Activated B cell treated with CpG ODN at 0.5 μM for 24 hours (primary cell): ENCODE data around the gene PPM1J. TPM values are rescaled to one million over a fixed set of nuclear protein-coding genes. Genes with fewer than 3 reads are reported as not detected.

Experiments used
- ATAC-seq: fragments of 200-7000 bp; cut with Tn5 transposase; one replicate; pipeline ENCODE4 v1.10.0; 2021; ENCODE audit warnings: low read depth, mild to moderate bottlenecking, moderate library complexity
- CTCF ChIA-PET: fragments of 350-600 bp; sonication (Branson Sonifier 250); formaldehyde crosslinking; loops from one replicate; lab custom pipeline; 2021; ENCODE audit warnings: antibody characterized with exemption; lab: Charles Lee
- POLR2A ChIA-PET: fragments of 350-600 bp; sonication (Branson Sonifier 250); formaldehyde crosslinking; loops from one replicate; lab custom pipeline; 2021; ENCODE audit warnings: antibody characterized with exemption; lab: Charles Lee
- DNase-seq: peaks from one replicate; pipeline ENCODE4 v3.0.0; 2022
- H3K27ac Mint-ChIP-seq: one replicate; pipeline ENCODE4 v1.8.0; 2020; ENCODE audit warnings: mixed read lengths
- H3K27me3 Mint-ChIP-seq: one replicate; pipeline ENCODE4 v1.8.0; 2021; ENCODE audit warnings: mixed read lengths
- H3K36me3 Mint-ChIP-seq: one replicate; pipeline ENCODE4 v1.8.0; 2021; ENCODE audit warnings: low read depth, mixed read lengths
- H3K4me1 Mint-ChIP-seq: one replicate; pipeline ENCODE4 v1.8.0; 2021; ENCODE audit warnings: mixed read lengths
- H3K4me3 Mint-ChIP-seq: one replicate; pipeline ENCODE4 v1.8.0; 2020; ENCODE audit warnings: mild to moderate bottlenecking, mixed read lengths
- H3K9me3 Mint-ChIP-seq: one replicate; pipeline ENCODE4 v1.8.0; 2020; ENCODE audit warnings: mixed read lengths
- intact Hi-C: fragments of 100-400 bp; cut with micrococcal nuclease; formaldehyde crosslinking; loops from one replicate; pipeline ENCODE4 v1.15.1; 2024
- total RNA-seq: library from RNA; stranded (reverse); gene quantifications from 2 replicates; pipeline ENCODE4 v1.2.3, GENCODE V29; 2022
- TF ChIP-seq, protein P1 (sequence below): fragments of 200-600 bp; IDR thresholded peaks from one replicate; pipeline ENCODE4 v1.8.0; 2022; ENCODE audit warnings: antibody characterized with exemption, mild to moderate bottlenecking

The PPM1J gene
- total RNA-seq, 1 donor from 2014 or later: 0.75 TPM

DNA sequence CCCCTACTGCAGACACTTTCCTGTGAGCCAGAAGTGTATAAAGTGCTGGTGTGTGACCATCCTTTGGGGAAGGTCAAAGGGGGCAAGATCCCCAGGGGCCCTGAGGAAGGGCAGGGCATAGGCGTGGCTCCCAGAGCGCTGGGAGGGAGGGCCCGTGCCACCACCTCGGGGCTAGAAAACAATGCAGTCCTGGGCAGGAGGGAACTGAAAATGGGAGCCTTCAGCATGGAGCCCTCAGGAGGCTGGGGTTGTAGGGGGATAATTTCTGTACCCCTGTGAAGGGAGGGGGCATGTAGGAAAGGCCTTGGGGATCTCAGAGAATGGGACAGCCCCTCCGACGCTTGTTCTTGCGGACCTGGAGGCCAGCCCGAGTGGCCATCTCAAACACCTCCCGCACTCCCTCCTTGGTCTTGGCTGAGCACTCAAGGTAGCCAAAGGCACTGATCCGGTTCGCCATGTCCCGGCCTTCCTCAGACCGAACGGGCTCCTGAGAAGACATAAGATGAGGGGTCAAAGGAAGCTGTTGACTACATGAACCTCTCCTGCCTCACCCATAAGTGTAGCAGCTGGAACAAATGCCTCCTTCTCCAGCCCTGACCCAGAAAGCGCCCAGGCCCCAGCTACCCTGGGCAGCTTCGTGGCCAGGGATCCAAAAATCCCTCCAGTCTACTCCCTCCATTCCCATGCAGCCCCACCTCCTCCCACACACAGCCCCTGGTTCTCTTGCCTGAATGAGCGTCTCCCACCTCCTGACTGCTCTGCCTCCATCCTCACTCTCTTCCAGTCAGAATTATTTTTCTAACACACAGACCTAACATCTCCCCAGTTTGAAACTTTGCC, 13.7 kb downstream of the PPM1J start:
- TF ChIP-seq, protein P1, sequence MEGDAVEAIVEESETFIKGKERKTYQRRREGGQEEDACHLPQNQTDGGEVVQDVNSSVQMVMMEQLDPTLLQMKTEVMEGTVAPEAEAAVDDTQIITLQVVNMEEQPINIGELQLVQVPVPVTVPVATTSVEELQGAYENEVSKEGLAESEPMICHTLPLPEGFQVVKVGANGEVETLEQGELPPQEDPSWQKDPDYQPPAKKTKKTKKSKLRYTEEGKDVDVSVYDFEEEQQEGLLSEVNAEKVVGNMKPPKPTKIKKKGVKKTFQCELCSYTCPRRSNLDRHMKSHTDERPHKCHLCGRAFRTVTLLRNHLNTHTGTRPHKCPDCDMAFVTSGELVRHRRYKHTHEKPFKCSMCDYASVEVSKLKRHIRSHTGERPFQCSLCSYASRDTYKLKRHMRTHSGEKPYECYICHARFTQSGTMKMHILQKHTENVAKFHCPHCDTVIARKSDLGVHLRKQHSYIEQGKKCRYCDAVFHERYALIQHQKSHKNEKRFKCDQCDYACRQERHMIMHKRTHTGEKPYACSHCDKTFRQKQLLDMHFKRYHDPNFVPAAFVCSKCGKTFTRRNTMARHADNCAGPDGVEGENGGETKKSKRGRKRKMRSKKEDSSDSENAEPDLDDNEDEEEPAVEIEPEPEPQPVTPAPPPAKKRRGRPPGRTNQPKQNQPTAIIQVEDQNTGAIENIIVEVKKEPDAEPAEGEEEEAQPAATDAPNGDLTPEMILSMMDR: no peak
- intact Hi-C loops: loop anchor here (10.0 kb wide), 1 partner anchor 47 kb away; no protein-coding TSS in a partner anchor
- peaks cover 2% of the 10 kb centered on the region for H3K36me3 Mint-ChIP-seq
- H3K4me1 Mint-ChIP-seq: peaks cover 73% of the 10 kb centered on the region
- DNase-seq: no peak
- ChIA-PET POLR2A (interaction anchor here (0.6 to 1.0 kb wide), 2 partner anchors 13 to 238 kb away, joined by 3 to 7 read pairs; partner anchors contain the start of gene PPM1J), CTCF (interaction anchor here (1.9 kb wide), 1 partner anchor 27 kb away, joined by 7 read pairs; the partner anchor contains the start of gene MOV10)
- ATAC-seq: peak; percentile 2
- H3K27me3 Mint-ChIP-seq: no peaks in the 10 kb centered on the region
- H3K27ac Mint-ChIP-seq: peak overlapping the region; percentile 83
- no peaks in the 10 kb centered on the region for H3K9me3 Mint-ChIP-seq
- peak overlapping the region; percentile 32 for H3K4me3 Mint-ChIP-seq

DNA sequence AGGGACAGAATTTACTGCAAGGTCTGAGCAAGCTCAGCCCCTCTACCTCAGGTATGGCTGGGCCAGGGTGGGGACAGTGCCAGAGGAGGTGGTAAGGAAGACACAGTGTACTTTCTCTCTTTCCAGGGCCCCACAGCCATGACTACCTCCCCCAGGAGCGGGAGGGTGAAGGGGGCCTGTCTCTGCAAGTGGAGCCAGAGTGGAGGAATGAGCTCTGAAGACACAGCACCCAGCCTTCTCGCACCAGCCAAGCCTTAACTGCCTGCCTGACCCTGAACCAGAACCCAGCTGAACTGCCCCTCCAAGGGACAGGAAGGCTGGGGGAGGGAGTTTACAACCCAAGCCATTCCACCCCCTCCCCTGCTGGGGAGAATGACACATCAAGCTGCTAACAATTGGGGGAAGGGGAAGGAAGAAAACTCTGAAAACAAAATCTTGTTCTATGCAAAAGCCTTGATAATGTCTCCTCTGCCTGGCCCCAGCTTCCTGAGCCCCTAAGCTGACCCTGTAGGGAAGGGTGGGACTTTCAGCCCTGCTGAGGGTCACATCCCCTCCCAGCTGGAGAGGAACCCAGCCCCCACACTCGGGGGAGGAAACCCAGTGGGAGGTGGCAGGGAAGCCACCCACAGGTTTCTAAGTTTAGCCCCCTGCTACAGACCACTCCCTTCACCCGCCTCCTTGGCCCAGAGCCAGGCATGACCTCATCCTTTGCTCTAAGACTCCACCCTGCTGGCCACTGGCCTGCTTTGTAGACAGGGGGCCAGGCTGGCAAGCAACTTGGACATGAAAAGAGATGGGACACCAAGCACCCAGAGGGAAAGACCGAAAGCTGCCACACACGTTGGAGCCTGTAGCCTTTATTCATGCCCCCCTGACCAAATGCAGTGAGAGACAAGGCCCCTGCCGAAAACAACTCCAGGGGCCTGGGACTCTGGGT, 14.6 kb downstream of the PPM1J start:
- intact Hi-C loops: loop anchor here (1.0 to 10.0 kb wide), 2 partner anchors 26 to 46 kb away; partner anchors contain the start of gene MOV10
- H3K4me3 Mint-ChIP-seq: peak overlapping the region; percentile 32
- ATAC-seq: peak; percentile 75
- H3K27ac Mint-ChIP-seq: peak overlapping the region; percentile 83
- no peaks in the 10 kb centered on the region for H3K9me3 Mint-ChIP-seq
- H3K4me1 Mint-ChIP-seq: peaks cover 64% of the 10 kb centered on the region
- peaks cover 3% of the 10 kb centered on the region for H3K36me3 Mint-ChIP-seq
- TF ChIP-seq, protein P1: no peak
- peak; percentile 71 for DNase-seq
- no peaks in the 10 kb centered on the region for H3K27me3 Mint-ChIP-seq
- POLR2A ChIA-PET: interaction anchor here (0.6 to 2.6 kb wide), 5 partner anchors 14 to 83 kb away, joined by 3 to 12 read pairs (median 7); partner anchors contain the start of genes MOV10, PPM1J and ST7L
- CTCF ChIA-PET: interaction anchor here (1.9 kb wide), 1 partner anchor 26 kb away, joined by 7 read pairs; the partner anchor contains the start of gene MOV10

DNA sequence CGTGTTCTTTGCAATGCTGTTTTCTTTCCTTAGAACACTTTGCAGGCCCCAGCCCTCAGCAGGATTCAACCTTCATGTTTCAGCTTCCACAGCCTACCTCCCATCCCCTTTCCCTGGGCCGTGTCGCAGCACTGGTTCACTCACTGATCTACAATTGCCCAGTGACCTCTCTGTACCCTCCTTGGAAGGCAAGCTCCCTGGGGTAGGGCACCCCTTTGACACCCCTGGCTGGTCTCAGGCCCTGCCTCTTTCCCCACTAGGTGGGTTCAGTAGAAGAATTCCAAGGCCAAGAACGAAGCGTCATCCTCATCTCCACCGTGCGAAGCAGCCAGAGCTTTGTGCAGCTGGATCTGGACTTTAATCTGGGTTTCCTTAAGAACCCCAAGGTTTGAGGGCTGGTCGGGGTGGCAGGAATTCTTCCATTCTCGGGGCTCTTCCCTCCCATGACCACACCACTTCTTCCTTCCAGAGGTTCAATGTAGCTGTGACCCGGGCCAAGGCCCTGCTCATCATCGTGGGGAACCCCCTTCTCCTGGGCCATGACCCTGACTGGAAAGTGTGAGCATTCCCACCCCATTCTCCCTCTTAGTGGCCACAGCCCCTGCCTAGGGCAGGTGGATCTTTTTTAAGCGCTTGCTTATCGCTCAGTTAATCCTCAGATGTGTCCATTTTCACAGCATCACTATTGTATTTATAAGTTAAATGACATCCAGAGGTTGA, 15.5 kb downstream of the PPM1J start:
- H3K27ac Mint-ChIP-seq: peak overlapping the region; percentile 83
- H3K27me3 Mint-ChIP-seq: no peaks in the 10 kb centered on the region
- DNase-seq (no peak), ATAC-seq (no peak)
- no peak overlapping the region for H3K4me3 Mint-ChIP-seq
- TF ChIP-seq, protein P1: no peak
- H3K4me1 Mint-ChIP-seq: peaks cover 55% of the 10 kb centered on the region
- H3K36me3 Mint-ChIP-seq: peaks cover 10% of the 10 kb centered on the region
- intact Hi-C loops: loop anchor here (1.0 to 10.0 kb wide), 2 partner anchors 25 to 45 kb away; partner anchors contain the start of gene MOV10
- H3K9me3 Mint-ChIP-seq: no peaks in the 10 kb centered on the region
- ChIA-PET CTCF (interaction anchor here (1.0 to 1.9 kb wide), 3 partner anchors 25 to 308 kb away, joined by 3 to 7 read pairs (median 3); partner anchors contain the start of gene MOV10), POLR2A (interaction anchor here (0.6 to 2.6 kb wide), 6 partner anchors 10 to 176 kb away, joined by 3 to 12 read pairs (median 5); partner anchors contain the start of genes MOV10, PPM1J and ST7L)

DNA sequence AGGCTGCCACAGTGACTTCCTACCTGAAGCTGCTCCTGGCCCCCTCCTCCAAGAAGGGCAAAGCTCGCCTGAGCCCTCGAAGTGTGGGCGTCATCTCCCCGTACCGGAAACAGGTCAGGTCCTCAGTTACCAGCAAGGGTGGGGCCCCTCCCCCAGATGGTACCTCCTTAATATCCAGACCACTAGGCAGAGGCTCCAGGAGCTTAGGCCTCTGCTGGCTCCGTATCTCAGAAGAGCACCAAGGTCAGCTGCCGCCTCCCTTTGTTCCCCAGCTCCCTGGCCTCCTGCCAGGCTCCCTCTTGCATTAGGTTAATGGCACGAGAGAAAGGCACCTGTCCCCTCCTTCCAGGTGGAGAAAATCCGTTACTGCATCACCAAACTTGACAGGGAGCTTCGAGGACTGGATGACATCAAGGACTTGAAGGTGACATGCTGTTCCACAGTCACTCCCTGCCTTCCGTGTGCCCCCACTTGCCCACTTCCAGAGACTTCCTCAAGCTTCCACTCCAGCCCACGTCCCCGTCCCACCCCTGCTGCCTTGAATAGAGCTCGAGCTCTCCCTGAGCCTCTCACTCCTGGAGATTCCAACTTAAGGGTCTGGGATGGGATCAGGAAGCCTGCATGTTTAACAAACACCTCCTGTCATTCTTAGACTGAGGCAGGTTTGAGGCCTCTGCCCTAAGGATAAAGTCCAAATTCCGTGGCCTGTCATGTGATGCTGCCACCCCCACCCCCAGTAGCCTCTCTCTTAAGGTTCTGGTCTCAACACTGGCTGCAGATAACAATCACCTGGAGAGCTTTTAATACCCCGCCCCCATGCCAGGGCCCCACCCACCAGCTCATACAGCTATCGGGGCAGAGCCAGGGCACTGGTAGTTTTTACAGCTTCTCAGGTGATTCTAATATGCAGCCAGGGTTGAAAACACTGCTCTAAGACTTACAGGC, 16.5 kb downstream of the PPM1J start:
- Mint-ChIP-seq H3K36me3 (peaks cover 11% of the 10 kb centered on the region), H3K27ac (peak overlapping the region; percentile 32), H3K9me3 (no peaks in the 10 kb centered on the region), H3K4me1 (peaks cover 47% of the 10 kb centered on the region), H3K4me3 (no peak overlapping the region), H3K27me3 (no peaks in the 10 kb centered on the region)
- intact Hi-C loops: no loop called here
- CTCF ChIA-PET: interaction anchor here (1.0 to 1.1 kb wide), 3 partner anchors 26 to 307 kb away, joined by 3 read pairs; no protein-coding TSS in a partner anchor
- POLR2A ChIA-PET: interaction anchor here (0.6 to 2.6 kb wide), 5 partner anchors 11 to 177 kb away, joined by 3 to 12 read pairs (median 3); partner anchors contain the start of genes MOV10 and PPM1J
- DNase-seq: no peak
- no peak for ATAC-seq
- TF ChIP-seq, protein P1: no peak
